Measurements from ENCODE around the gene UGGT2. TPM values are rescaled to one million over a fixed set of nuclear protein-coding genes. Genes with fewer than 3 reads are reported as not detected.
"Not testable (repeated sequence)": the region's sequence is repeated elsewhere in the genome, so short reads cannot be mapped to it uniquely, and the experiment has no call there.

Gene UGGT2
- total and polyA plus RNA-seq, 9 of the 15 experiments (the other 6 are each of a cell fraction or from before 2014, with no cell fraction given), result 3.5 to 24.5 (median 18.3) TPM

- 93% methylated on average over 8 of the region's 16 CpGs for WGBS (ENCODE audit: insufficient coverage, low coverage, missing lambda C conversion rate)
- TF ChIP-seq ZBTB33 (CRISPR knock-in tag; IDR thresholded peaks at IDR 0.05), result peak; percentile 47; the same call in 1 of the 2 replicates
- H2AFZ ChIP-seq (ENCODE audit: low read depth, low read length); DNase-seq (ENCODE audit: extremely low read depth in 1 of 4, low spot score in 3 of 4); FAIRE-seq; H3K27ac ChIP-seq (ENCODE audit: extremely low read depth, low read depth, low read length); H4K20me1 ChIP-seq (replicated peaks; ENCODE audit: control insufficient read depth, insufficient read depth, low read length); POLR2A ChIA-PET; H3K4me1 ChIP-seq (replicated peaks in 1 of 2; ENCODE audit: control insufficient read depth in 2 of 2, insufficient read depth in 2 of 2, low read length in 2 of 2); H3K27me3 ChIP-seq (ENCODE audit: control insufficient read depth in 2 of 2, insufficient read depth in 2 of 2, low read length in 2 of 2); H3K9ac ChIP-seq (ENCODE audit: insufficient read depth in 1 of 2, low read depth in 2 of 2, low read length in 2 of 2); H3K4me2 ChIP-seq (ENCODE audit: insufficient read depth, low read length); H3K9me3 ChIP-seq (replicated peaks; ENCODE audit: control insufficient read depth, insufficient read depth, low read depth, low read length); H3K4me3 ChIP-seq; intact Hi-C loops (cut with micrococcal nuclease); ATAC-seq; H3K9me1 ChIP-seq (ENCODE audit: control insufficient read depth, insufficient read depth, low read length); in situ Hi-C loops (cut with MboI); CTCF ChIA-PET (ENCODE audit: low intra/inter-chr PET ratio); H3K36me3 ChIP-seq (ENCODE audit: control insufficient read depth, insufficient read depth, low read length); BruUV-seq (replicated peaks): not testable (repeated sequence)
- H3K79me2 ChIP-seq (ENCODE audit: control insufficient read depth, insufficient read depth, low read length), result peaks cover 48% of the 10 kb centered on the region
Measured at GRCh38 chr13:96046449-96047126, 6.6 kb downstream of the UGGT2 start.

GRCh38 chr13:96044238-96044637, 9.0 kb downstream of the UGGT2 start:
- Histone ChIP-seq H3K36me3 (ENCODE audit: control insufficient read depth, insufficient read depth, low read length) (no peaks in the 10 kb centered on the region), H3K4me1 (replicated peaks in 1 of 2; ENCODE audit: control insufficient read depth in 2 of 2, insufficient read depth in 2 of 2, low read length in 2 of 2) (no peaks in the 10 kb centered on the region; a peak in 1 of 5 replicates), H4K20me1 (replicated peaks; ENCODE audit: control insufficient read depth, insufficient read depth, low read length) (no peaks in the 10 kb centered on the region), H2AFZ (ENCODE audit: low read depth, low read length) (no peak overlapping the region), H3K4me3 (no peak overlapping the region), H3K9ac (ENCODE audit: insufficient read depth in 1 of 2, low read depth in 2 of 2, low read length in 2 of 2) (no peak overlapping the region), H3K79me2 (ENCODE audit: control insufficient read depth, insufficient read depth, low read length) (peaks cover 47% of the 10 kb centered on the region), H3K27ac (ENCODE audit: extremely low read depth, low read depth, low read length) (no peak overlapping the region), H3K9me1 (ENCODE audit: control insufficient read depth, insufficient read depth, low read length) (no peaks in the 10 kb centered on the region), H3K9me3 (replicated peaks; ENCODE audit: control insufficient read depth, insufficient read depth, low read depth, low read length) (no peaks in the 10 kb centered on the region; the same call in 1 of the 2 replicates), H3K4me2 (ENCODE audit: insufficient read depth, low read length) (no peak overlapping the region), H3K27me3 (ENCODE audit: control insufficient read depth in 2 of 2, insufficient read depth in 2 of 2, low read length in 2 of 2) (no peaks in the 10 kb centered on the region)
- intact Hi-C loops (cut with micrococcal nuclease) (no loop called here), in situ Hi-C loops (cut with MboI) (no loop called here)
- CTCF ChIA-PET (ENCODE audit: low intra/inter-chr PET ratio), result no interaction called here
- no peak for ATAC-seq
- BruUV-seq (replicated peaks), result no TSS peak
- 56% methylated on average over 1 of the region's 1 CpG for WGBS (ENCODE audit: insufficient coverage, low coverage, missing lambda C conversion rate)
- no peak for DNase-seq (ENCODE audit: extremely low read depth in 1 of 4, low spot score in 3 of 4)
- POLR2A ChIA-PET, result no interaction called here
- FAIRE-seq, result no peak
- TF ChIP-seq NFE2 (IDR thresholded peaks at IDR 0.05; ENCODE audit: low read depth), result no peak
